ENCODE measurements around the gene PAX5.

The PAX5 gene

DNA sequence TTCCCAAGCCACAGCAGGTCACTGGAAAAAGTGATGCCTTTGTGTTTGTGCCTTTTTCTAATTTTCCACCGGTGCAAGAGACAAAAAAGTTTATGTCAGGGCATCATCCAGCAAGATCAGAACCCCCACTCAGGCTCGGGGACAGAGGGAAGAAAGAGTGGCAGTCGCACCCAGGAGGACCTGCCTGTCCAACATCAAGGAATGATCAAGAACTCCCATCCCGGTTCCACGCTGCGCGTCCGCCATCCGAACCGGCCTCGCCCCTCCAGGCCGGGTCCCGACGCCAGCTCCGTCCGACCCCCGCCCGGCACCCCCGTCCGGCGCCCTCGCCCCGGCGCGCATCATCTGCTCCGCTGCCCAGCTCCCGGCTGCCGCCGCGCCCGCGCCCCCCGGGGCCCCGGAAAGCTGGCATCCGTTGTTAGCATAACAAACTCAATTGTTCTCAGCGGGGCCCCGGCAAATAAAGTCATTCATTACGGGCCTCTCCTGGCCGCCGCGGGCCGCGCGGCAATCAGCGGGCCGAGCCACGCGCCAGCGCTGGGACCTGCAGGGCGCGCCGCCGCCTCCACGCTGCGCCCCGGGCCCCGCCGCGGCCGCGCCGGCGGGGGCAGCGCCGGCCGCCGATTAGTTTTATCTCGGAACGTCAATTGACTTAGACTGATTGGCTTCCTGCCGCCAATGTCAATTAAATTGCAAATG is 48.1 kb downstream of the PAX5 start:
- DNase-seq: no peak

DNA sequence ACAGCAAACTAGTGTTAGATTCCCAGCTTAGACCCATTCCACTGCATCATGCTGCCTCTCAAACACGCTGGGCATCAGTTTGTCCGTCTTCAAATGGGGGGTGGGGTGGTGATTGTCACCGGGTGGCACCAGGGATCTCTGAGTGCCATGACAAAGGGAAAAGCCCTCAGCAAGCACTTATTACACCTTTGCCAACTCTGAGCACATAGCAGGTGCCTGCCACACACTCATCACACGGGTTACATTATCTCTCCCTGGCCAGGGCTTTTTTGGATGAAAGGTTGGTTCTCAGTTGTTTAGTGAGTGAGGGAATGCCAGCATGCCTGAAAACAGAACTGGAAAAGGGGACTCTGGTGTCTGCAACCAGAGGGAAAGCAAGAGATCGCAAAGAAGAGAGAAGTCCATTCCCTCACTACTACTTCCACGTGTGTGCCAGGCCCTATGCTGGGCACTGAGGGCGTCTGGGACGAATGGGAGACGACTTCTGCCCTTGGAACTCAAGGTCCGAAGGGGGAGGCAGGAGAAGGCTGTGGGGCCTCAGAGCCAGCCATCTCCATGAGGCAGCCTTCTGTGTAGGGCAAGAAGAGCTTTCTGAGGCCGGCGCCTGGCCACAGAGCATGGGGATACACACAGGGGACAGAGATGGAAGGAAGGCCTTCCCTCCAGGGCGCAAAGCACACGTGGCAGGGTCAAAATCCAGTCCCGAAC is 48.9 kb downstream of the PAX5 start:
- no peak for DNase-seq

DNA sequence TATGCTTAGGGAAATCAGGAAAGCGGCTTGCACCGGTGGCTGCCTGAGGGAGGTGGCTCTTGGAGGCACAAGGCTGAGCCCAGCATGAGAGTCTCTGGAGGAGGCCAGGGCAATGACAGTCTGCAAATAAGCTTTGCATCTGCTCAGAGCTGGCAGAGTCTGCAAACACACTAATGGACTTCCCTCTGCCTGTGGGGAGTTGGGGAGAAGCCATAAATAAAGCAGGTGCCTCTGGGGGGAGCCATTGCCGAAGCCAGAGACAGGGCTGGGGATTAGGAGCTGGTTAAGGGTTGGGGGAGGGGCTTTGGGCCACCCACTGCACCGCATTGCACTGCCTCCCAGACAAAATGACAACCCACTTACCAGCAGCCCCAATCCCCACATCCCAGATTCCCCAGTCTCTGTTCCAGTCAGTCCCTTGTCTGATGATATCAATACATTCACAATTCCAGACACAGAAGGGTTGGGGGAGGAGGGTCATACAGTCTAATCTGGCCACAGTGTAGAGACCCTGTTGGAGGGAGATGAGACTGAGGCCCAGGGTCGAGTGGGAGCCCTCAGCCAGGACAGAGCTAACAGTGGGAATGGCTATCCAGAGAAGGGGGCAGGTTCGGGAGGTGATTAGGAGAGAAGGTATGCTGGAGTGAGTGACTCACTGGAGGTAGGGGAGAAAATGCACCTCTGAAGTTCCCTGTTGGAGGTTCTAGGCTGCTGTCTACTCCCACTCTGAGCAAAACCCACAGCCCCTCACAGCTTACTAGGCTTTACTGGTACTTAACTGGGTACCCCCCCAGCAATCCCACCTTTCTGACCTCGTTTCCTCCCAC is 53.7 kb downstream of the PAX5 start:
- no peak for DNase-seq

DNA sequence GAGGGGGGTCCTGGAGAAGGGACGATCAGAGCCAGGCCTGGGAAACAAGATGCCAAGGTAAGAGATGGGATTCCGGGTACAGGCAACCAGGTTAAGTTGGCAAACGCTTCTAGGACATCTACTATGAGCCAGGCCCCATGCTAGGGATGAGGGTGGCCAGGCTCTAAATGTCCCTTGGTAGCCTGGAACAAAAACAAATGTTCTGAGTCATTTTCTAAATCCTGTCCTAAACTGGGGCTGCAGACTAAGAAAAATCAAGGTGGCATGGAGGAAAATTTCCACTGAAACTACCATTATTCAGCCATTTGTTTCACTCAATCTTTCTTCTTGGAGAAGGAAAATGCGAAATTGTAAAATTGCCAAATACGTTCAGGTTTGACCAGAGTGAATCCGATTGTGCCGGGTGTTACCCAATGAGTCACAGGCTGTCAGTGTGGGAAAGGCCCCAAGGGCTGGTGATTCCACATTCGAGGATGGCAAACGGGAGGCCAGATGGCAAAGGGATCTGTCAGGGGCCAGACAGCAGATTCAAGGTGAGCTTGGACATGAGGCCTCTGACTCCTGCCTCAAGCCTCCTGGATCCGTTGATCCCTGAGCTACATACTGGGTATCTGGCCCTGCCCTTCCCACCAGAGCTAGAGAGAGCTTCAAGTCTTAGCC is 57.6 kb downstream of the PAX5 start:
- no peak for DNase-seq

DNA sequence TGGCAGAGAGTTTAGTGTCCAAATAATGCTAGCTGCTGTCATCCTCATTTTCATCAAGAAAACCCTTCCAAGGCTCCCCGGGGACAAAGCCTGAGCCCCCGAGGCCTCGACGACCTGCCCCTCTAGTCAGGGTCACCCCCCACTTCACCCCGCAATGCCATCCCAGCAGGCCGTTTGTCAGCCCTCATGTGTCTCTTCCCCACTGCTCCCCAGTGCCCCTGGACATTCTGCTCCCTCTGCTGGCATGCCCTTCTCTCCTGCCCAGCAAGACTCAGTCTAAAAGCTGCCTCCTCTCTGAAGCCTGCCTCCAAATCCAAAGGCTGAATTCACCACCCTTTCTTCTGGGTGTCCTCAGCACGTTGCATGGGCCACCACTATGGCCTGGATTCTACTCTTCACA is 59.3 kb downstream of the PAX5 start:
- DNase-seq: no peak

DNA sequence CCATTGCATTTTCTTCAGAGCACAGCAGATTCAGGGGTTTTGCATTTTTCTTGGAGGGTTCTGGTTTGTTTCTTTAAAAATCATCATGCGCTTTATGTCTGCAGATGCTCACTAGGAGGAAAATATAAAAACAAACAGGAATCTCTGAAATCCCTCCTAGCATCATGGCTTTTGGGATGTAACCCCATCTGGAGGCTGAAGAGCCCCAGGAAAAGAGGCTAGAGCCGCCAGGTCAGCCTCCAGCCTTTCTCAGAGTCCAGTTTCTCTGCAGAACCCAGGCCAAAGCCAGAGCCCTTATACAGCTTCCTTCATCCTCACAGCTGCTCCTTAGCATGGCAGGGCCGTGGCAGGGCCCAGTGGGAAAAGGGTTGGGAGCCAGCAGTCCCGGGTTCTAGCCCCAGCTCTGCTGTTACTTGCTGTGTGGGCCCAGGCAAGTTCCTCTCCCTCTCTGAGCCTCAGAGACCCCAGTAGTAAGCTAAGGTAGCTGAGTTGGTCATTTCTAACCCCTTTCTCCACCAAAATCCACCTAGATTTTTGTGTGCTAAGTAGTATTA is 62.1 kb downstream of the PAX5 start:
- no peak for DNase-seq

DNA sequence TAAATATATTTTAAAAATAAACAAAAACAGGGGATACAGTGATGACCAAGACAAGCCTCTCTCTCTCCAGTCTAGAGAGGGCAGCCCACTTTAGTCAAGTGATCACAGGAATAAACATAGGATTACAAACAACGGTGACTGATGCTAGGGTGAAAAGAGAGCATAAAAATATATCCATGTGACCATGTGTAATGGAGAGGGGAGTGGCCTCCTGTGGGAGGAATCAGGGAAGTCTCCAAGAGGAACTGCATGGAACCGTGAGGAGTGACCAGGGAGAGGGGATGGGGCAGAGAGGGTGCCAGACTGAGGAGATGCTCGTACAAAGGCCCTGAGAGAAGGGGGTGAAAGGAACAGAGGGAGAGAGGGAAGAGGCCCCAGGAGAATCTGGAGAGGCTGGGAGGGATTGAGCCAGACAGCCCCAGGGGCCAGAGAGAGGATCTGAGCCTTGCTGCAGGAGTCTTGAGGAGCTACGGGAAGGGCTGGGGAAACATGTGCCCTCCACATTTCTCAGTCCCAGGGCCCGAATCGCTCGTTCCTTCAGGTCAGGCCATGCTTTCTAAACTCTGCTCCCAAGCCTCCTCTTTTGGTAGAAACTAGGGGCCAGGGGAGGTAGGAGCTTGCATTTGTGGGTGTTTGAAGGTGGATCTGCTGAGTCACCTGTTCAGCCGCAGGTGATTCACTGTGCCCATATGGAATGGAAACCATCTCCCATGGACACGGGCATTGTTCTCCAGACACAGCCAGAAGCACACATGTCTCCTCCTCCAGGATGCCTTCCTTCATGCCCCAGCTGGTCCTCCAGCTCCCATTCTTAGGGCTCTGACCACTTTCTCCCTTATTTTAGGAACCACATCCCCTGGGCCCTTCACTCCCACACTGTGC is 63.8 kb downstream of the PAX5 start:
- DNase-seq: no peak

DNA sequence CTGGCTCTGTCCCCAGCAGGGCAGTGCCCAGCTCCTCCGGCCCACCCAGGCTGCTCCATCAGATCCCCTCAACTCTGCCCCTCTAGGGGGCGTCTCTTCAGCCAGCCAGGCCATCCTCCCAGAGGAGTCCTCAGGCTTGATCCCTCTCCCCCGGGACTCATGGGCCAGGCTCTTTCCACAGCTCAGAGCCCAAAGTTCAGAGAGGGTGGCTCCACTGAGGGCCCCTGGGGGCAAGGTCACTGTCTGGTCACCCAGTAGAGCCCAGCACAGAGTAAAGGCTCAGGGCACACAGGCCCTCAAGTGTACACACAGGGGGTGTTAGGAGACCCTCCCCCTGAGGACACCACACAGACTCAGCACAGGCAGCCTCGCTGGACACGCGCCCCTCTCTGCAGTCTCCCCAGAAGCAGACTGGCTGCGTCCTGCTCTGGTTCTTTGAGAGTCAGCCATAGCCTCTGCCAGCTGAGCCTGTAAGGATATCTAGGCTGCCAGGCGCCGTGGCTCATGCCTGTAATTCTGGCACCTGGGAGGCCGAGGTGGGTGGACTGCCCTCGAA is 64.8 kb downstream of the PAX5 start:
- DNase-seq: no peak

DNA sequence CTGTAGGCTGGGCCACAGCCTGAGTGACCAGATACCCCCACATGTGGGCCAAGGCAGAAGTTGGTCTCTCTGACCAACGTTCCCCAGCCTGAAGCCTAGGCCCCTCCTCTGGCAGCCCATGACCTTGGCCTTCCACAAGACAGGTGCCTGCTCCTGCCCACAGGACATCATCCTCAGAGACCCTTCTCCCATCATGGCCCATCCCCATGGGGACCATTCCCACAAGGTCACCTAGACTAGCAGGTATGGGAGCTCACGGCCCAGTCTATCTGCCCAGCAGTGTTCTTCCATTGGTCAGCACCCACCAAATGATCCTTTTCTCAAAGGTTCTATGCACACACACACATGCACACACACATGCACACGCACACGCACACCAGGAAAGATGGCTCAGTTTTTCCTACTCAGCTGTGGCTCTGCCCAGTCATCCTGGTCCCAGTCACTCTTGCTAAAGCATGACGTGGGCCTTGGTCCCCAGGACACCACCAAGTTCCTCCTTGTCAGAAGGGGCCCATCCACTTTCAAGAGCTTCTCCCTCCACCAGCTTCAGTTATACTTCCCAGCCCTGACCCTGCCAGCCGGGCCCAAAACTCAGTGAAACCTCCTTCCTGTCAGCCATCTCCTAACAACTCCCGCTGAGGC is 65.4 kb downstream of the PAX5 start:
- no peak for DNase-seq

DNA sequence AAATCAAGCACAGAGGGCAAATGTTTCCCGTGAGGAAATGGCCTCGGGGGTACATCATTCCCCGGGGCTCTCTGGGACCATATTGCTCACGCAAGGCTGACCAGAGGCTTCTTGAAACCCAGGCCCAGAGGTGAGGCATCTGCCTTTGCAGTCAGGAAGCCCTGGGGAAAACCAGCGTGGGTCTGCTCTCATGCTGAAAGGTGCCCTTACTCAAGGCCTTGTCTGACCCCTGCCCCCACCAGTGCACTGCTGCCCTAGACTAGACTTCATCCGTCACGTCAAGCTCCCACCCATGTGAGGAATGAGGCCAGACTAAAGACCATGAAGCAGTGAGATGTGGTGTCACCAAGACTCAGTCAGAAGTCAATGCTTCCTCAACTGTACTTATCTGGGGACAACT is 66.1 kb downstream of the PAX5 start:
- DNase-seq: no peak

DNA sequence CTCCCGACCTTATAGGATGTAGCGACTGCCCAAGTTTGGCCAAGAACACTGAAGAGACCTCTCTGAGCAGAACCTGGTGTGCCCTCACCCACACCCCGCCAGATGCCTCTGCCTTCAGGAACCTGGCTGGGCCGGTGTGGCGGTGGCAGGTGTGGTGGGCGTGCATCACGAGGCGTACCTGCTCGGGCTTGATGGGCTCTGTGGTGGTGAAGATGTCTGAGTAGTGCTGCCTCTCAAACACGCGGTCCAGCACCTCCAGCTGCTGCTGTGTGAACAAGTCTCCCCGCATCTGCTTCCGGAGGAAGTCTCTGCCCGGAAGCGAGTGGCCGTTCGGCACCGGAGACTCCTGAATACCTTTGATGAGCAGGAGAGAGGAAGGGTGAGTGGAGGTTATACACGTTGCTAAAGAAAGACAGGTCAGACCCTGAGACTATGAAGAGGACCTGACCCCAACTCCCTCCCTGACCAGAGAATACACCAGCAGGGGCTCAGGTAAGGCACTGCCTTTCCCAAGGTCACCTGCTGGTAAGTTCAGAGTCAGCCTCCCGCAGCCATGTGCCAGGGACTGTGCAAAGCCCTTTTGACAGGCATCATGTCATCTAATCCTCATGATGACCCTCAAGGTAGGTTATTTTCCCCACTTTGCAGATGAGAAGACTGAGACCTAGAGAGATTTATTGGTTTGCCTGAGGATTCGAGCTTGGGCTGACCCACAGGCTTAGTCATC is 67.5 kb downstream of the PAX5 start:
- DNase-seq: no peak

DNA sequence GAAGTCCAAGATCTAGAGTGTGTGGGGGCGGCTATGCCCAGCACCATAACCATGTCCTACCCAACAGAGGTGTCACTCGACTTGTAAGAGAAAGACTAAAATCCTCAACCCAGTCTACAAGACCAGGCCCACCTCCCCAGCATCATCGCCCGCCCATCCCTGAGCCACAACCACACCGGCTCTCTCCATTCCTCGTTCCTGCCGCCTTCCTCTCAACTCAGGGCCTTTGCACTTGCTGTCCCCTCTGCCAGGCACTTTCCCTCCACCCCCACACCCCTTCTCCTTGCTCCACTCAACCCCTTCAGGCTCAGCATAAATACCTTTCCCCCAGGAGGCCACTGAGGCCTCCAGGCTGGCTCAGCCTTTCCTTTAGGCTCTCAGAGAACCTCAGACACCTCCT is 69.3 kb downstream of the PAX5 start:
- DNase-seq: no peak

DNA sequence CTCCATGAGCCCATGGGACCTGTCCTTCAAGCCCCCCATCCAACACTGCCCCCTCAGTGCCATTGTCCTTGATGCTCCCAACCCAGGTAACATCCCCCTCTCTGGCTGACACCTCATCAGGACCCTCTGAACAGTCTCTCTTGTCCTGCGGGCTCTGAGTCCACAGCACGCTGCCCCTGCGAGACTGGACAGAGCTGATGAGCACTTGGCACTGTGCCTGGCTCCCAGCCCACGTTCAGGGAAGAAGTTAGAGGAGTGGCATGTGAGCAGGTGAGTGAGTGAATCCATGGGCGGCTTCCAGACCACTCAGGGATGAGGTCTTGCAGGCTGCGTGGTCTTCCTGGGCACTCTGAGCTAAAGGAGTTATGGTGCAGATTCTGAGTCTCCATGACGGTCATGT is 70.7 kb downstream of the PAX5 start:
- no peak for DNase-seq

DNA sequence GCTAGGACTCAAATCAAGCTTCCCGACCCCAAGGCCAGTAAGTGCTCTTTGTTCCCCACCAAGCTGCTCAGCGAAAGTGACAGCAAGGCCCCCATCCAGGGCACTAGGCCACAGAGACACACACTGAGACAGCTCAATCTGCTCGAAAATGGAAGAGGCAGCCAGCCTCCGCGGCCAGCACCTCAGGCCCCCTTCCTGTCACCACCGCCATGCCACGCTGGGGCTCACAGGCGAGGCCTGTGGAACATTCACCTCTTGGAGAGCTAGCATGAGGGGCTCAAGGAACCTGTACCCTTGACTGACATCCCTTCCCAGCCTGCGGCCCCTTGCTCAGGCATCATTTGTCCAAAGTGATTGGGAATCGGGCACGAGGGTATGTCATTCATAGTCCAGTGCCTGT is 71.4 kb downstream of the PAX5 start:
- no peak for DNase-seq

DNA sequence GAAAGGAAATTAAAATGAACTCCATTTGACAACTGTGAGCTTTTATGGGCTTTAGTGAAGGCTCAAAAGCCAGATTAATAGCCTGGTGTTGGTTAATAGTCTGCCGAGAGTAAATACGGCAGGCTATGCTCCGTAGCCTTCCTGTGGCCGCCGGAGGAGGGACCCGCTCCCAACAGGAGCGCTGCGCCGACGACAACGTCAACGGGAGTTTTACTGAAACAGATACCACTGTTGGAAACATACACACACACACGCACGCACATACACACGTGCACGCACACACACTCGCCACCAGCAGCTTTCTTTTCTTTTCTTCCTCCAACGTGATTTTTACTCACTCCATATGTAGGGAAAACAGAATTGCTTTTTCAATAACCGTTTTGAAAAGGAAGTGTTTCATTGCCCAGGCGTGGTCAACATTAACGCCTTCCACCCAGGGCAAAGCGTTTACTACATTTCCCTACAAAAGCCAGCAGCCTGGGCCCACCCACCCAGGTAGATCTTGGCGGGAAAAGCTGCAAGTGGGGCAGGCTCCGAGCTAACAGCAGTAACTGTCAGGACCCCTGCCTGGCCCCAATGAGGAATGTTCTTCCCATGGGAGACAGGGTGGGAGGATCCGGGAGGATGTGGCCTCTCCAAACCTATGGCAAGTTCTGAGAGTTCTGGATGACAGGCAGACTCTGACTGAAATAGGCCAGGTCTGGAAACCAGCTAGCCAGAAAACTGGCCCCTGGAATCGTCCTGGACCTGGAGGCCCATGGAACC is 72.3 kb downstream of the PAX5 start:
- DNase-seq: no peak

DNA sequence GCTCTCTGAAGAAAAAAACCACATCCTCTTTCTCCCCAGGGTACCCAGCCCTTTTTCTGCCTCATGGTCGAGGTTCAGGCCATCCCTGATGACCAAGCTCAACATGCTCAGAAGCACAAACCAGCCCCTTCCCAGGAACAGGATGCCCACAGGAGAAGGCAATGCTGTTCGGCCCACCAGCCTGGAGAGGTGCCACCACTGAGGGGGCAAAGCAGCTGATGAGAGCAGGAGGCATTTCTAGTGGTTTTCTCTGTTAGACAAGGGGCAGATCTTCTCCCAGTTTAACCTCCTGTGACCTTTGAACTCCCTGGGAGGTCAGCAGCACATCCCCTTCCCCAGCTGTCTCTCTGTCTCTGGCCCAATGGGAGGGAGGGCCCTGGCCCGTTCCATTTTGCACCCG is 73.0 kb downstream of the PAX5 start:
- no peak for DNase-seq

DNA sequence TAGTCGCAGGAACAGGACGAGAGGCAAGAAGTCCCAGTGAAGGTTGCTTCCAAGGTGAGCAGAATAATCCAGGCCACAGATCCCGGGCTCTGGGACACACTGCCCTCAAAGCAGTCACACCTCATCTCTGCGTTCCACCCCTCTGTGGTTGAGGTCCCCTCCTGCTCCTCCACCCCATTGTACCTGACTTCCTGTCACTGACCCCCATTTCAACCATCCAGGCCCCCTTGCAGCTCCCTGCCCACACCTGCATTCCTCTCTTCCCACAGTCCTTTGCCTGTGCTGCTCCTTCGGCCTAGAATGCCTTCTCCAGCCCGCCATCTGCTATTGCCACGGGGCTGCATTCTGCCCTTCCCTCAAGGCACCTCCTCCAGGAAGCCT is 73.5 kb downstream of the PAX5 start:
- no peak for DNase-seq

DNA sequence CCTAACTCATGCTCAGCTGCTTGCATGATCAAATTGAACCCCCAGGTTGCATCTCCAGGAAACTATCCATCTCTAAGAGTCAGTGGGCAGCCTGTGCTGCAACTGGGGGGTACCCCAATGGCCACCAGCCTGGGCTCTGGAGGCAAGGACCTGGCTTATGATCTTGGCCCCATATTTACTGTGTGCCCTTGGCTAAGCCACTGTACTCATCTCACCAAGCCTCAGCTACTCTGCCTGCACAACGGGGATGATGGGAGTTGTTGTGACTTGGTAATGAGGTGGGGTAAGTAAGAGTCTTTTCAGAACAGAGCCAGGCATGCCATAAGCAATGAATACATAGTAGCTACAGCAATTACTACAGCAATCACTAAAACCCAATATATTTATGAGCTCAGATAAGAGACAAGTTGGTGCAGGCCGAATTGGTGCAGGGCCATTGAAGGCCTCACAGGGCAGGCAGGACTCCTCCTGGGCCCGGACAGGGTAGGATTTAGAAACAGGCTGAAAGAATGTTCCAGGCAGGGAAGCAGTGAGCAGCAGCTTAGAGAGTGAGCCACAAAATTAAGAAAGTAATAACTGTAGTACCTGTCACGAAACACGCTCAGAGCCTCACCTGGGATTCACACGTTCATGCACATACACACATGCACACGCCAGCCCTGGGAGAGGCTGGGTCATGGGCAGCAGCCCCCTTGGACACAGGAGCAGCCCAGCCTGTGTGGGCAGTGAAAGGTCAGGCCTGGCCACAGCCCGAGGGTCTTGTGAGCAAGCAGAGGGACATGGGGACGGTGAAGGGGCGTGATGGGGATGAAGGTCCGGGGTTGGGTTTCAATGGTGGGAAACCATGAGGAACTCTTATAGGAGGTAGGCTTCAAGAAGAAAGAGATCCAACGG is 74.1 kb downstream of the PAX5 start:
- DNase-seq: no peak

DNA sequence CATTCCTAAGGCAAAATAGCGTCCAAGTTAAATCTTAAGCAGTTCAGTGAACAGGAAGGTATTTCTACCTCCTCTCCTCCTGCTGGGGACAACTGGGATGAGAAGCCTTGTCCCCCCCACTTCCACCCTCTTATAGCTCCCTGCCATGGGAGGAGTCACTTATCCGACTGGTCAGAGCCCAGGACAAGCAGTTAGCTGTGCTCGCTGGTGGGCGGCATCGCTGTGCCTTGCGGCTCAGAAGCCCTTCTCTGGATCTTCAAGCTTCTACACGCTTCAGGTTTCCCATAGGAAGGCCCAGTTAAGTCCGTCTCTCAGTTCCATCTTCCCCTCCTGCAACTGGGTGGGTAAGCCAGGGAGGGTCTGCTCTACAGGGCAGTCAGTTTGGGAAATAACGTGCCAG is 77.2 kb downstream of the PAX5 start:
- no peak for DNase-seq
